Suppressor macrophage treated with lipopolysaccharide for 4 hours (primary cell): ENCODE data around the gene DRD4.

ENCODE experiments used
- DNase-seq: peaks from one replicate; pipeline ENCODE4 v3.0.0-alpha.2; 2020

The DRD4 gene

DNA sequence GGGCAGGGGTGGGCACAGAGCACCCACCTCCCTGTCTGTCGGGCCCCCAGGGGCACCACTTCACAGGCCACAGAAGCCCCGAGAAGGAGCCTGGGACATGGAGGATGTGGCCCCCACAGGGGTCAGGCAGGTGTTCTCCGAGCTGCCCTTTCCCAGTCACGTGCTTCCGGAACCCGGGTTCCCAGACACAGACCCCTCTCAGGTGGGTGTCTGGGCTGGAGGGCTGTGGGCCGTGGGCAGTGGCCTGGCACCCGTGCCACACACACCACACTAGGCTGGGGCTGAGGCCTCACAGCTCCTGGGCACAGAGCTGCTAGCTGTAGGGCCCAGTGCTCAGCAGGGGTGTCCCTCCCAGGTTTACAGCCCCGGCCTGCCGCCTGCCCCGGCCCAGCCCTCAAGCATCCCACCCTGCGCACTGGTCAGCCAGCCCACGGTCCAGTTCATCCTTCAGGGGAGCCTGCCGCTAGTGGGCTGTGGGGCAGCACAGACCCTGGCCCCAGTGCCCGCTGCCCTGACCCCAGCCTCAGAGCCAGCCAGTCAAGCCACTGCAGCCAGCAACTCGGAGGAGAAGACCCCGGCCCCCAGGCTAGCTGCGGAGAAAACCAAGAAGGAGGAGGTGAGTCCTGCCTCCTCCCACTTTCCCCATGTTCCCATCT, 26.8 kb upstream of the DRD4 start:
- DNase-seq = no peak

DNA sequence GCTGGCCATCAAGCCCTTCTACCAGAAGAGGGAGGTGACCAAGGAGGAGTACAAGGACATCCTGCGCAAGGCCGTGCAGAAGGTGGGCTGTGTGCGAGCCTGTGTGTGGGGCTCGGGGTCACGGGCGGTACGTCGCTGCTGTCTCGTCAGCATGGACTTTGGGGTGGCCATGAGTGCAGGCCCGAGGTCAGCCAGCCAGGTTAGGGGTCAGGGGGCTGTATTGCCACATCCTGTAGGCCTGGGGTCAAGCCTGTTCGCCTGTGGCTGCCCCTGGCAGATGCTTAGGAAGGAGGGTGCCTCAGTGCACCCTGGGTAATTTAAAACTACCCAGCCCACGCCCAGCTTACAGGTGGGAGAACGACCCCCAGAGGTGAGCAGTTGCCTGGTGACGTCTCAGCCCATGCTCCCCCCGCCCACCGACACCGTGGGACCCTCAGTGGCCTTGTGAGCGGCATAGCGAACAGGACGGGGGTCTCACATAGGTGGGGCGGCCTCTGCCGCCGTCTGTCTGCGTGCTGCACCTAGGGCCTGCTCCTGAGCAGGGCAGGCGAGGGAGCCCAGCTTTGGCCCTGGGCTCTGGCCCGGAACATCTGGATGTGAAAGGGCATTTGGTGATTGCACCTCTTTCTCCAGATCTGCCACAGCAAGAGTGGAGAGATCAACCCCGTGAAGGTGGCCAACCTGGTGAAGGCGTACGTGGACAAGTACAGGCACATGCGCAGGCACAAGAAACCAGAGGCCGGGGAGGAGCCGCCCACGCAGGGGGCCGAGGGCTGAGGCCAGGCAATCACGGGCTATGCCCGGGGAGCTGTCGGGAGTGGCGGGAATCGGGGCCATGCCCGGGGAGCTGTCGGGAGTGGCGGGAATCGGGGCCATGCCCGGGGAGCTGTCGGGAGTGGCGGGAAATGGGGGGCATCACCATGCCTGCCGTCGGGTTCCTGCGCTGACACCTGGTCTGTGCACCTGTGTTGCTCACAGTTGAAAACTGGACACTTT, 25.8 kb upstream of the DRD4 start:
- DNase-seq = no peak

DNA sequence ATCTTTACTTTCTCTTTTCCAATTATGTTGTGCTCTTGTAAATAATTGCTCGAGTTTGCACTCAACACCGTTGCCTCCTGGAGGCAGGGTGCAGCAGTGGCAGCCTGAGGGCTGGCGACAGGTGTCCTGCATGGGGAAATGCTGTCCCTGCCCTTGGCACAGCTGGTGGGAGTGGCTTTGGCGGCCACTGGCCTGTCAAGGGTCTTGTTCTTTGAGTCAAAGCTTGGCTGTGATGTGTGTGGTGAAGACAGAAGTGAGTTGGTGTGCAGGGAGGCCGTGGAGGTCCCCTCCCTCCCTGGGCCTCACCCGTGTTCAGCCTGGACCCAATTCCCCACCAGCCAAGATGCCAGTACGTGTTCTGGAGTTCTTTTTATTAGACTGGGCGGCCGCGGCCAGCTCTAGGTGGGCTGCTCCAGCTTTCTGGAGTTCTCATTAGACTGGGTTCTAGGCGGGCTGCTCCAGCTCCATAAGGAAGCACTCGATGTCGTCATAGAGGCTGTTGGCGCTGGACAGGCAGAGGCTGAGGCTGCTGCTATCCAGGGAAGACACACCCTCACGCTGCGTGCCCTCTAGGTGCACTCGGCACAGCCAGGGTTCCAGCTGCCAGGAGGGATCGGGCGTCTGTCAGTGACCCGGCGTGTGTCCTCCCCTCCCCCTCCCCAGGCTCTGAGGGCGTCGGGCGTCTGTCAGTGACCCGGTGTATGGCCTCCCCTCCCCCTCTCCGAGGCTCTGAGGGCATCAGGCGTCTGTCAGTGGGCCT, 24.7 kb upstream of the DRD4 start:
- peak; percentile 44 for DNase-seq

DNA sequence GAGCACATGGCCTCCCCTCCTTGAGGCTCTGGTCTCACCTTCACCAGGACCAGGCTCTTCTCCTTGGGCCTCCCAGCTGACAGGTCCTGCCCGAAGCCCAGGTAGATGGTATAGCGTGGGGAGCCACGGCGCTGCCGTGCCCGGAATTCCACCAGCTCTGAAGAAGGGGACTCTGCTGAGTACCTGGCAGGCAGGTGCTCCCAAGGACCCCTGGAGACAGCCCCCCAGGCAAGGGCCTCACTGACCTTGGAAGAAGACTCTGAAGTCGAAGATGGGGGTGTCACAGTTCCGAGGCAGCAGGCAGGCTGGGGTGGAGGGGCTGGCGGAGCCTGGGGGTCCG, 24.1 kb upstream of the DRD4 start:
- DNase-seq = no peak

DNA sequence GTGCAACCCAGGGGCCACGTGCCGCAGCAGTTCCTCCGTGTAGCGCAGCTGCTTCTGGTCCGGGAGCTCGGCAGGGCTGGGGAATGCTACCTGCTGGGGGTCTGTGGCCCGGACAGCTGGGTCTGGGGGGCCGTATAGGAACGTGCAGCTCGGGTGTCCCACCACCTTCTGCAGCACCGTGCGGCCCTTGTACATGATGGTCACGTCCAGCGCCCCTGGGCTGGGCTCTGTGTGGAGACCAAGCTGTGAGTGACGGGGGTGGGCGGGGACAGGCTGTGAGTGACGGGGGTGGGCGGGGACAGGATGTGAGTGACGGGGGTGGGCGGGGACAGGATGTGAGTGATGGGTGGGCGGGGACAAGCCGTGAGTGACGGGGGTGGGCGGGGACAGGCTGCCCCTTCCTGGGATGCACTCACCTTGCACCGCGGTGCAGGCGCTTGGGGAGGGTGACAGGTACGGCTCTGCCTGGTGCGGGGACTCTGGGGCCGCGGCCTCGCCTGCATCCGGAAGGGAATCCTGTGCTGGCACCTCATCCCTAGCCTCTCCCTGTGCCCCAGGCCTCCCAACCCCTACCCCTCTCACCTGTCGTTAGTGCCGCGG, 23.6 kb upstream of the DRD4 start:
- DNase-seq = peak; percentile 84

DNA sequence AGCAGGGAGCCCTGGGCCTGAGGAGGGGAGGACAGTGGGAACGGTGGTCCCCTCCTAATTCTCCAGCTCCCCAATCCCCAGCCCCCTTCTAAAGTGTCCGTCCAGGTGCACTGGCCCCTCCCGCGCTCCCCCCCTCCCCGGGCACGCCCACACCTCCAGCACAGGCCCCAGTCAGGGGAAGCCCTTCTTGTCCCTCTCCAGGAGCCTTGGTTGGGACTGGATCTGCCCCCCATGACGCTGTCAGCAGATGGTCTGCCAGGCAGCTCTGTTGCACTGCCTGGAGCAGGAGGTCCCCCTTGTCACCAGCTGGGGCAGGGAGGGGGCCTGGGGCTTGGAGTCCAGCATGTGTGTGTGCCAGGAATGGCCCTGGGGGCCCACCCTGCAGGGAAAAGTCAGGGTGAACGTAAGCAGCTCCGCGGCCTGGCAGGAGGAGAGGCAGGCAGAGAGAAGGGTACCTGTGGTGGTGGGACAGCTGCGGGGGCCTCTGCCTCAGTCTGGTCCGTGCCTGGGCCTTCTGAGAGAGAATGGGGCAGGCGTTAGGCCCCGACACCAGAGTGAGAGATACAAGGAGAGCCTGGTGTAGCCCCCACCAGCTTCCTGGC, 22.9 kb upstream of the DRD4 start:
- DNase-seq = no peak

DNA sequence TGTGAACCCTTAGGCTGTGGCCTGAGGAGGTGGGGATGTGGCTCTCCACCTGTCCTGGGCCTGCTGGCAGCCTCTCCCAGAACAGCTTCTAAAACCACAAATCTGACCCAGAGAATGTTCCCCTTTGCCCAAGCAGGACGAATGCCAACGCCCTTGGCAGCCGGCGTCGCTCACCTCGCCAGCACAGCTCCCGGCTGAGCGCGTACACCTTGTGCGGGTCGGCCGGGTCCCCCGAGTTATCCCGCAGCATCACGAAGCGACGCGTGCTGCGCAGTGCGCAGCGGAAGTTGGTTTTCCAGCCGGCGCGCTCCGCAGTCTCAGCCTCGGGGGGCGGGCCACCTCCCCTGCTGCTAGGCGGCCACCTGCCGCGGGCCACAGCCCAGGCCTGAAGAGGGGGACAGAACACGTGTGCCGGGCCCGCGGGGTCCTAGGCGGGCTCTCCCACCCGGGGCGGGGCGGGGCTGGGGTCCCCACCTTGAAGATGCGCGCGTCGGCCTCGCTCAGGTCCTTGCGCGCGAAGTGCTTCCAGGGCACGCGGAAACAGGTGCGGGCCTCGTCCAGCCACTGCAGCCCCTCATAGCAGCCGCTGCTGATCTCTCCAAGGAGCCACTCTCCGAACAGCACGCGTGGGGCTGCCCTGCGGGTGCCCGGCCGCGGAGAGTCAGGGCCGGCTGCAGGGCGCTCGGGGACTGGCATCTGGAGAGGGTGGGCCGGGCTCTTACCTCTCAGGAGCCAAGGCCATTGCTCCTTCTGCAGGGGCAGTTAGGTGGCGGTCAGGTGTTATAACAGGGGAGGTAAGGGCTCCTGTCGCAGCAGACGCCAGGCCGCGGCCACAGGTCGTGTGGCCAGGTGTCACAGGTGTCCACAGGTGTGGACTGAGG, 22.2 kb upstream of the DRD4 start:
- peak; percentile 19 for DNase-seq

DNA sequence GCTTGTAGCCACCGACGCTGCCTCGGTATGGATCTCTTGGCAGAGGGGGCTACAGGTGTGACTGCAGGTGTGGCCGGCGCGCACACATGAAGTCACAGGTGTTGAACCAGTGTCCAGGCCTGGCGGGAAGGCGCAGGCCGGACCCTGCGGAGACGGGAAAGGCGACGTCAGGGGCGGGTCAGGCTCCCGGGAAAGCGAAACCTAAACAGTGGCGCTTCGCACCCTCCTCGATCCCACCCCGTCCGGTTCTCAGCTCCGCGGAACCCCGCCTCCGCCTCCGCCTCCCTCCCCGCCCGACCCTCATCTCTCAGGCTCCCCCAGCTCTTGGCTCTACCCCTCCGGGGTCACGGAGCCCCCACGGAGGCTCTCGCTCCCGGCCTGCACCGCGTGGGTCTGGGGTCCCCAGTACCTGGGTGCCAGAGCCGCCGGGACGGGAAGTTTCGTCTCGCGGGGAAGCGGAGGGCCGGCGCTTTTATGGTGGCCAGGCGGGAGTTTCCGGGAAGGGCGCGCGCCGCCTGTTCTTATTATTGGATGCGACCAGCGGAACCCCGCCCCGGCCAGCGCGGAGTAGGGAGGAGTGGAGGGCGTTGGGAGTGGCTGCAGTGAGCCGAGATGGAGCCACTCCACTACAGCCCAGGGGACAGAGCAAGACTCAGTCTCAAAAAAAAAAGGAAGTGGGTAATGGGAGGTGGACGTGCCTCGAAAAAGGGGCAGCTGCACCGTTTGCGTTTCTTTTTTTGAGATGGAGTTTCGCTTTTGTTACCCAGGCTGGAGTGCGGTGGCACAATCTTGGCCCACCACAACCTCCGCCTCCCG, 21.4 kb upstream of the DRD4 start, which contains the start of gene IRF7:
IRF7 (minus strand) TSS at position 447 of the 816 bp plus-strand sequence. CDS start 586 bp downstream, outside the sequence.
- peak; percentile 99 for DNase-seq

DNA sequence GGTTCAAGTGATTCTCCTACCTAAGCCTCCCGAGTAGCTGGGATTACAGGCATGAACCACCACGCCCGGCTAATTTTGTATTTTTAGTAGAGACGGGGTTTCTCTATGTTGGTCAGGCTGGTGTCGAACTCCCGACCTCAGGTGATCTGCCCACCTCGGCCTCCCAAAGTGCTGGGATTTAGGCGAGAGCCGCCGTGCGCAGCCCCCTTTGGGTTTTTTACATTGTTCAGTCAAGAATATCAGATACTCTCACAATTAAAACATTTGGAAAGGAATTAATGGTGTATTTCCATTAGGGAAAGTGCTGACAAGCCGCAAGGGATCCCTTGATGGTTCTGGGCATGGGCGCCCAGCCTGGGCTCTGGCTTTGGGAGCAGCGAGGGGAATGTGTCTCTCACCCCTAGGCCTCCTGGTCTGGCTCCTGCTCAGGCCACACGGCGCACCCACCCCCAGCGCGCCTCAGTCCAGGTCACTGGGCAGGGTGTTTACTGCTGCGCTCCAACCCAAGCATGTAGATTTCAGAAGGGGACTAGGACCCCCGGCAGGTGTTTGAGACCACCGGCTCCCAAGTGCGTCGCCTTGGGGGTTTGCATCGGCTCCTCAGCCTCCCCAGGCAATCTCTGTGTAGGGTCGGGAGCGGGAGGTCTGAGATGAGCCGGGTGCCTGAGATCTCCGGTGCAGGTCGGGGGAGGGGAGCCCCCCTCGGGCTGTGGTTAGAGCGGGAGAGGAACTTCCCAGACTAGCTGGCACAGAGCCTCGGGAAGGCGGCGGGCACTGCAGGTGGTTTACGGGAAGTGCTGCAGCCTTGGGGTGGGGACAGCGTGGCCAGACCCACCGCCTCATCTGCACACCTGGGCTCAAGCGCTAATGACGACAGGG, 20.5 kb upstream of the DRD4 start:
- no peak for DNase-seq

DNA sequence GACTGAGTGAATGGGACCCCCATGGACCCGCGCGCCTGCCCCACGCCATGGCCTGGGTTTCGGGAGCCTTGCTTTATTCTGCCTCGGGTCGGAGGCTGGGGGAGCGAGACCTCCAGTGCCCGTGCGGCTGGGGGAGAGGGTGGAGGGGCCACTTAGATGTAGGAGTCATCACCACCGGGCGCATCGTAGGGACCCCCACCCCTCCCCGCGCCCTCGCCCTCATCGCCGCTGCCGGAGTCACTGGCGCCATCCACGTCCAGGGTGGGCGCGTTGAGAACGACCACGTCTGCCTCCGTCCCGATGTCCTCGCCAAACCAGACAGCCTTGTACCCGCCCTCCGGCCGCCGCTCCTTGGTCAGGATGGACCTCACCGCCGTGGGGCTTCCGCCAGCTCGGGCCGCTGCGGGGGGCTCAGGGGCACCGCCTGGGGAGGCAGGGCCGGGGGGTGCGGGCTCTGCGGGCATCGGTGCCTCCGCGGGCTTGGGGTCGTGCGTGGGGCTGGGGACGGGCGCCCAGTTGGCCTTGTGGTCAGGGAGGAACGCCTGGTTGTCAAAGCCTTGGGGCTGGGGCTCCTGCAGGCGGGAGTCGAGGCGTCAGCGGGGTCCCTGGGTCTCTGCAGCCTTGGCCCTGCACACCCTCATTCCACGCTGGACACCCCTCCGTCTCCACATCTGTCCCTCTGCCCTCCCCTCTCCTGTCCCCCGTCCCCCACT, 19.7 kb upstream of the DRD4 start:
- DNase-seq = no peak

DNA sequence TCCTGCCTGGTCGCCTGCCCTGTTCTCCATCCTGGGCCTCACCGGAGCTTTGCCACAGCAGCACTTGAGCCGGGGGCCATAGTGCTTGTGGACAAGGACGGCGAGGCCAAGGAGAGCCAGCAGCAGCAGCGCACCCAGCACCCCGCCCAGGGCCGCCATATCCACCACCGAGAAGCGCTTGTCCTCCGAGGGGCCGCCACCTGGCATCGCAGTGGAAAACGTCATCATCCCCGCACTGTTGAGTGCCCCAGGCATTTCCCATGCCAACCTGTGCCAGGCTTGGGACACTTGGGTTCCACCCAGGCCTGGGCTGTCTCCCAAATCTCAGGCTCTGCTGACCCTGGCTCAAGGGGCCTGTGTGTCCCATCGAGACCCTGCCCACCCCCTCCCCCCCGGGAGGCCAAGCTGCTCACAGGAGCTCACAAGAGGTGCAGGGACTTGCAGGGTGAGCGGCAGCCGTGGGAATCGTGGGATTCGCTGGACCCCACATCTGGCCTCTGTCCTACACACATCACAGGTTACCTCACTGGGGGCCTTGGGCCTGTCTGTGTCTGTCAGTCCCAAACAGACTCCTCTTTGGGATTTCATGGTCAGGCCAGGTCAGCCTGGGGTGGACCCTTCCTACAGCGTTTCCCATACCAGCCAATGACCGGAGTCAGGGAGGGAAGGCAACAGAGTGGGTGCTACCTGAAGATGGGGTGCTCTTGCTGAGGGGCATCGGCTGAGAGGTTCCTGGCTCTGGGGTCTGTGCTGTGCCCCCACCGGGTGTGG, 19.0 kb upstream of the DRD4 start:
- DNase-seq = no peak

DNA sequence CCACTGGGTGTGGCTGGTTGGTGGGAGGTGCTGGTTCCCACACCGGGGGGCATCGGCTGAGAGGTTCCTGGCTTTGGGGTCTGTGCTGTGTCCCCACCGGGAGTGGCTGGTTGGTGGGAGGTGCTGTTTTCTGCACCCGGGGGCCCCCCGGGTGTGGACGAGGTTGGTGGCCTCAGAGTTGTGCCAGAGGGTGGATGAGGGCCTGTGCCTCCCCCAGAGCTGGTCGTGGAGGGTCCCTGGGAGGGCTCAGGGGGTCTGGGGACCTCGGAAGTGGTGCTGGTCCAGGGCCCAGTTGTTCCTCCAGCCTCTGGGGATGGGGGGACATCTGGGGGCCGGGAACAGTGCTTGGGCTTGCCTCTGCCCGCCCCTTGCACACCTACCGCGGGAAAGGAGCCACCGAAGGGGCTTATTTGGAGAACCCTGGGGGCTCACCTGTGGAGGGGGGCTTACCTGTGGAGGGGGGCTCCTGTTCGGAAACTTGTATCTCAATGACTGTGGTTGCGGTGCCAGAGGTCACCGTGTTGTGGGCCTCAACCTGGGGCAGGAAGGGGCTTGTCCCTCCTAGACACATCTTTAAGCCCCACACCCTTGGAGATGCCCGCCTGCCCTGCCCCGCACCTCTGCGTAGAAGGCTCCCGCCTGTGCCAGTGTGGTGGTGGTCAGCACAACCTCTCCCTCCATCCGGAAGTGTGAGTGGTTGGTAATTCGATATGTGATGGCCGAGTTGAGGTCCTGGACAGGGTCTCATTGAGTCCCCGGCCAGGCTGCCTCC, 18.0 kb upstream of the DRD4 start:
- DNase-seq = no peak

DNA sequence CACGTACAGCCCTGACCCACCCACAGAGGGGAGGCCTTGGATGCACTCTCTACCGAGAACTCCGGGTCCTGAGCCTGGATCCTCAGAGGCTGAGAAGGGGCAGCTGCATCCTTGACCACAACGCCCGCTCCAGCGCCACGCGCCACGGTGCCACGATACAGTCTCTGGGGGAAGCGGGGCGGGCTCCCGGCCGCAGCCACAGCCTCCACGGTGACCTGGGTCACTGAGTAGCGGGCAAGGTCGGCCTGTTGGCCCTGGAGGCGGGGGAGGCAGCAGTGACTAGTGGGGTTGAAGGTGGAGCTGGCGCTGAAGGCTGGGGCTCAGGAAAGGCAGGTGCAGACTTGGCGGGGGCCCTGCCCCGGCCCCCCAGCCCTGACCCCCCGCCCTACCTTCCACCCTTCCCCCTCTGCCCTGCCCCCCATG, 17.4 kb upstream of the DRD4 start:
- no peak for DNase-seq

DNA sequence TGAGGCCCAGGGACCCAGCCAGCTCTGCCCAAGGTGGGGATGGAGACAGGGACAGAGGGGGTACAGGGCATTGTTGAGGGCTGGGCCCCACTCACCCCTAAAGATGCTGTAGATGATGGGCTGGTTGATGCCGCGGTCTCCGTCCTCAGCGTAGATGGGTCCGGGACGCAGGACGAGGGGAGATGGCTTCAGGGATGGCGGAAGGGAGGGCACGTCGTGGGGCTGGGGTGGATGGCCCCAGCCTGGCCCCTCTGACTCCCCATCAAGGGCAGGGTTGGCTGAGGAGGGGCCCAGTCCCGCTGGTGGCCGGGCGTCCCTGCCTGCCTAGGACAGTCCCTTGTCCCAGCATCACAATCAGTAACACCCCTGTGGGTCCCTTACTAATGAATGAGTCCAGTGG, 16.9 kb upstream of the DRD4 start:
- DNase-seq = no peak

DNA sequence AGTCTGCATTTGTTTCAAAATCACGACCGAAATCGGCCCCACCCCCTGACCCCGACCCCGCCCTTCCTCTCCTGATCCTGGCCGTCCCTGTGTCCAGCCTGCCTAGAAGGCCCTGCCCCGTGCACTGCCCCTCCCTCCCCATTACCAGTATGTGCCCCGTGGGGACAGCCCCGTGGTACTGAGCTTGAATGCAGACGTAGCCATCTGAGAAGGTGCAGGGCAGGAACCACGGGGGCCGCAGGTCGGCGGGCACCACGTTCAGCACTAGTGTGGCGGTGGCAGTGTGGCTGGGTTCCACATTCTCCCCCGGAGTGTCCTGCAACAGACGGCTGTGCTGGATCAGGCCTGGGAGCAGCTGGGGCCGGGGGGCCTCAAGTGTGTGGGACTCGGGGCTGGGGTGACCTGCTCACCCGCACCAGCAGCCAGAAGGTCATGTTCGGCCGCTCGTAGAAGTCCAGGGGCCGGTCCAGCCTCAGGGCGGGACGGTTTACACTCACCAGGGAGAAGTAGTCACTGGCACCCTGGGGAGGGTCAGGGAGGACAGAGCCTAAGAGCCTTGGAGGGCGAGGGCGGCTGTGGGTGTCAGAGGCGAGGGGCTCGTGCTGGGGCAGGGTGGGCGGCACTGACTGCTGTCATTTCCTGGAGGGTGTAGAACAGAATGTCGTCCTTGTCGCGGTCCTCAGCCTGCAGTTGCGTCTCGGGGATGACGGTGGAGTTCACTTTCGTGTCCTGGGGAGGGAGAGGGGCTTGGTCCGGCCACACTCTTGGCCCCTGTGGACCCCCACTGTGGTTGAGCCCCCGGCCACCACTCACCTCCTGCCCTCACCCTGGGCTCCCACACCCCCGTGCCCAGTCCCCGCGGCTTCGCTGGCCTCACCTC, 15.9 kb upstream of the DRD4 start:
- peak; percentile 31 for DNase-seq

DNA sequence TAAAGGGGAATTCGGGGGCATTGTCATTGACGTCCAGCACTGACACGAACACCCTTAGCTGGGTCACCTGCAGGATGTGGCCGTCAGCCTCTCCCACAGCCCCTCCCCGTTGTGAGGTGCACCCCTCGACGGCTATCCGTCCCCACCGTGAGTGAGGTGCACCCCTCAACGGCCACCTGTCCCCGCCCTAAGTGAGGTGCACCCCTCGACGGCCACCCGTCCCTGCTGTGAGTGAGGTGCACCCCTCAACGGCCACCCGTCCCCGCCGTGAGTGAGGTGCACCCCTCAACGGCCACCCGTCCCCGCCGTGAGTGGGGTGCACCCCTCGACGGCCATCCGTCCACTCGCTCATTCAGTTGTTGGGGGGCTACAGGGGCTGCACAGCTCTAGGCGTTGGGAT, 15.2 kb upstream of the DRD4 start:
- no peak for DNase-seq
